Activated naive CD8-positive, alpha-beta T cell treated with anti-CD3 and anti-CD28 coated beads for 36 hours (primary cell): ENCODE results near the gene SIRT4. TPM values are rescaled to one million over a fixed set of nuclear protein-coding genes. Genes with fewer than 3 reads are reported as not detected.

Experiments used
- DNase-seq: peaks from one replicate; pipeline ENCODE4 v3.0.0; 2021
- H3K27ac Mint-ChIP-seq: one replicate; pipeline ENCODE4 v1.8.0; 2022; ENCODE audit warnings: mild to moderate bottlenecking, moderate library complexity, mixed read lengths
- H3K27me3 Mint-ChIP-seq: one replicate; pipeline ENCODE4 v1.8.0; 2022; ENCODE audit warnings: mild to moderate bottlenecking, mixed read lengths
- H3K36me3 Mint-ChIP-seq: one replicate; pipeline ENCODE4 v1.8.0; 2021; ENCODE audit warnings: mild to moderate bottlenecking, mixed read lengths
- H3K4me1 Mint-ChIP-seq: one replicate; pipeline ENCODE4 v1.8.0; 2021; ENCODE audit warnings: mixed read lengths
- H3K4me3 Mint-ChIP-seq: one replicate; pipeline ENCODE4 v1.8.0; 2022; ENCODE audit warnings: mild to moderate bottlenecking, moderate library complexity, mixed read lengths
- H3K9me3 Mint-ChIP-seq: one replicate; pipeline ENCODE4 v1.8.0; 2022; ENCODE audit warnings: mixed read lengths
- total RNA-seq, 2 experiments: library from RNA; stranded (reverse); gene quantifications; one replicate each; pipeline ENCODE4 v1.2.3, GENCODE V29; 2021

The SIRT4 gene
- total RNA-seq, 2 experiments from 2014 or later, result 1.9 to 2.1 TPM

DNA sequence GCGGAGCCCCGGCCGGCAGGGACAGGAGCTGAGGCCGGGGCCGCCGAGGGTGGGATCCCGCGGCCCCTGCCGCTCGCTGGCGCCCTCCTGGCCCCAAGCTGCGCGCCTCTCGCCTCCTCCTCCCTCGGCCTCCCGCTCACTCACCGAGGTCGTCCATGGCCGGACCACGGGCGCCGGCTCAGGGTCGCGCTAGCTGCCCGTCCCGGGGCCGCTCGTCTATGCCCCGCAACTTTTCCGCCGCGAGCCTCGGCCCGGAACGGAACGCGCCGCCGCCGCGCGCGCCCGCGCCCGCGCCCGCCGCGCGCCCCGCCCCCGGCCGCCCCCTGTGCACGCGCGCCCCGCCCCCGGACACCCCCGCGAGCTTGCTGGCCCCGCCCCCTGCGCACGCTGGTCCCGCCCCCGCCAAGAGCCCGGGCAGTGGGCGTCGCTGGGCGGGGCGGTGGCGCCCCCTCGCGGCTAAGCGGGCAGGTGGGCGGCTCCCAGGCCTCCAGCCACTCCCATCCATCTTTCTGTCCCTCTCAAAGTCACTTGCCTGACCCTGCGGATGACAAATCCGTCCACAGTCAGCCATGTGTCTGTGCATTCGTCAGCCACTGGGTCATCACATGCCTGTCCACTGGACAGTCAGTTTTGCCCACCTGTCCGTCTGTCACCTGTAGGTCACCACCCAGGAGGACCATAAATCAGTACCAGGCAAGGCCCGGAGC is 36.5 kb upstream of the SIRT4 start, which contains the start of gene PXN:
Gene PXN, minus strand, starts transcription at position 258 of the 707 bp plus-strand sequence. Its CDS starts 101 bp downstream, at position 157.
- Mint-ChIP-seq H3K27me3 (no peaks in the 10 kb centered on the region), H3K4me3 (peak within 1 kb of the TSS; percentile 83), H3K27ac (peak within 1 kb of the TSS; percentile 69), H3K9me3 (no peaks in the 10 kb centered on the region), H3K4me1 (peaks cover 43% of the 10 kb centered on the region), H3K36me3 (no peaks in the 10 kb centered on the region)
- DNase-seq, result peak; percentile 92

GRCh38 chr12:120266180-120266870 is 35.8 kb upstream of the SIRT4 start:
- H3K27me3 Mint-ChIP-seq, result no peaks in the 10 kb centered on the region
- H3K36me3 Mint-ChIP-seq, result no peaks in the 10 kb centered on the region
- H3K27ac Mint-ChIP-seq, result peak overlapping the region; percentile 45
- H3K4me3 Mint-ChIP-seq, result peak overlapping the region; percentile 83
- DNase-seq, result no peak
- peaks cover 39% of the 10 kb centered on the region for H3K4me1 Mint-ChIP-seq
- no peaks in the 10 kb centered on the region for H3K9me3 Mint-ChIP-seq

DNA sequence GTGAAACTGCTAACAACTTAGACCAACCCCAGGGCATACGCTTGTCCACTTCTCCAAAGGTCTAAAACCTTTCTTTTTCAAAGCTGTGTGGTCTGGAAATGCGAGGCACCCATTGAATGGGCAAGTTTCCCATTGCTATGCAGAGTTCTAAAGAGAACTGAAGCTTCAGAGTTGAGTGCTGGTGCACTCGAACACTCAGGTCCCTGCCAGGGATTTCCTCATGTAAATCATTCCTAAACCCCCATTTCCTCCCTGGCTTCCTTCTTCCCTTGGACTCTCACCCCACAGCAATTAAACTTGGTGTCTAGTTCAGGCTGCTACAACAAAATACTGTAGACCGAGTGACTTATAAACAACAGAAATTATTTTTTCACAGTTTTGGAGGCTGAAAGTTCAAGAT is 34.4 kb upstream of the SIRT4 start:
- H3K27me3 Mint-ChIP-seq, result no peaks in the 10 kb centered on the region
- H3K4me3 Mint-ChIP-seq, result no peak overlapping the region
- H3K9me3 Mint-ChIP-seq, result no peaks in the 10 kb centered on the region
- H3K36me3 Mint-ChIP-seq, result no peaks in the 10 kb centered on the region
- H3K27ac Mint-ChIP-seq, result no peak overlapping the region
- H3K4me1 Mint-ChIP-seq, result peaks cover 24% of the 10 kb centered on the region
- DNase-seq, result no peak

- Mint-ChIP-seq H3K4me1 (no peaks in the 10 kb centered on the region), H3K9me3 (no peaks in the 10 kb centered on the region), H3K27me3 (peaks cover 3% of the 10 kb centered on the region), H3K36me3 (no peaks in the 10 kb centered on the region), H3K4me3 (no peak overlapping the region), H3K27ac (no peak overlapping the region)
- no peak for DNase-seq
These were observed 25.4 kb upstream of the SIRT4 start for GRCh38 chr12:120276734-120277133.

- no peak for DNase-seq
- Mint-ChIP-seq H3K9me3 (no peaks in the 10 kb centered on the region), H3K27ac (no peak overlapping the region), H3K36me3 (no peaks in the 10 kb centered on the region), H3K4me3 (no peak overlapping the region), H3K4me1 (peaks cover 2% of the 10 kb centered on the region), H3K27me3 (peaks cover 3% of the 10 kb centered on the region)
These were observed 23.7 kb upstream of the SIRT4 start for GRCh38 chr12:120278137-120279069.

DNA sequence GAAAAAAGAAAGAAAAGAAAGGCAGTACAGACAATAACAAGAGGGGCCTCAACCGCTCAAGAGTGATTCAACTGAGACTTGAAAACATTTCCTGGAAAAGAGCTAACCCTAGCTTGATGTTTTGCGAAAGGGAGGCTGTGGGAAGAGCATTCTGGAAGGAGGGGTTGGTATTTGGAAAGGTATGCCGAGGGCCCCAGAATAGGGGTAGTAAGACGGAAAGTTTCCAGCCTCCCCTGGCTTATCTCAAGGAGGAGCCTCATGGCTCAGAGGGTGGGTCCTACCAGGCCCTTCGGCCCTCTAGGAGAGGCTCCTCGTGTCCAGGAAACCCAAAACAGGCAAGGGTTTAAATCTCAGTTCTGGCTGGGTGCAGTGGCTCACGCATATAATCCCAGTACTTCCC is 18.8 kb upstream of the SIRT4 start:
- Mint-ChIP-seq H3K4me1 (peaks cover 2% of the 10 kb centered on the region), H3K36me3 (no peaks in the 10 kb centered on the region), H3K27ac (no peak overlapping the region), H3K9me3 (no peaks in the 10 kb centered on the region), H3K4me3 (no peak overlapping the region), H3K27me3 (no peaks in the 10 kb centered on the region)
- no peak for DNase-seq

- Mint-ChIP-seq H3K27me3 (no peaks in the 10 kb centered on the region), H3K36me3 (no peaks in the 10 kb centered on the region), H3K27ac (no peak overlapping the region), H3K4me3 (no peak overlapping the region), H3K9me3 (no peaks in the 10 kb centered on the region), H3K4me1 (peaks cover 2% of the 10 kb centered on the region)
- no peak for DNase-seq
These were observed 17.7 kb upstream of the SIRT4 start for GRCh38 chr12:120284381-120284780.

DNA sequence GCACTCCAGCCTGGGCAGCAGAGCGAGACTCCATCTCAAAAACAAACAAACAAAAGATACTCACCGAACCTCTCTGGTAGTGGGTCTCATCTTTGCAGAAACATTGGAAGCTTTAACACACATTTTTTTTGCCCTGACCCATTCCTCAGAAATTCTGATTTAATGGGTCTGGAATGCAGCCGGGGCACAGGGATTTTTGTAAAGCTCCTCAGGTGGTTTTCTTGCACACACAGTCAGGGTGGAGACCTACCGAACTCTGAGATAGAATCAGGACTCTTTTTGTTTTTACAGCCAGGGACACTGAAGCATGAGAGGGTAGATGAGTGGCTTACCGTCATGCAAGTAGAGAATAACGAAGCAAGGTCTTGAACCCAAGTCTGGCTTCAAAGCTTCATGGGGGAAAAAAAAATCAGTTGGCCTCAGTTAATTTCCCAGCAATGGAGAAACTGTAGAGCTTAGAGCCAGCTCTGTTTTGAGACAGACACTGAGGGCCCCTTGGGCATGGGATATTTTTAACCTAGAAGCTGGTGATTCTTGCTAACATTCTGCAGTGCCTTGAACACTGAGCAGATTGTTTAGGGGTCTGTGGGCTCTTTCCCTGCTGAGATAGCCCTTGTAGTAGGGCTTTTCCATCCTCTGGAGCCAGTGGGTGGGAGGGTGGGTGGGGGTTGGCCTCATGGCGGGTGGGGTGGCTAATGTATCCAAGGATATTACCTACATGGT is 15.2 kb upstream of the SIRT4 start:
- no peak overlapping the region for H3K4me3 Mint-ChIP-seq
- no peak overlapping the region for H3K27ac Mint-ChIP-seq
- no peaks in the 10 kb centered on the region for H3K9me3 Mint-ChIP-seq
- H3K4me1 Mint-ChIP-seq, result peaks cover 8% of the 10 kb centered on the region
- DNase-seq, result no peak
- H3K27me3 Mint-ChIP-seq, result peaks cover 2% of the 10 kb centered on the region
- no peaks in the 10 kb centered on the region for H3K36me3 Mint-ChIP-seq

DNA sequence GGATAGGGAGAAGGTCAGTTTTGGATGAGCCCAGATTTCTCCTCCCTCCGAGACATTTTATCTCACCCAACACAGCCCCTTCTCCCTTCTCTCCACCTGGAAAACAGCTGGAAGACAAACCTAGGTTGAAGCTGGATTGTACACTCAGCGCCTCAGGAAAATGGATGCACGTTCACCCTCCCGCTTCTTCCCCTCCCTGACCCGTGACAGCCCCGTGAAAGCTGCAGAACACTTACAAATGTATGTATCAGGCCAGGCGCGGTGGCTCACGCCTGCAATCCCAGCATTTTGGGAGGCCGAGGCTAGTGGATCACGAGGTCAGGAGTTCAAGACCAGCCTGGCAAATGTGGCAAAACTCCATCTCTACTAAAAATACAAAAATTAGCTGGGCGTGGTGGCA is 14.6 kb upstream of the SIRT4 start:
- Mint-ChIP-seq H3K27ac (no peak overlapping the region), H3K4me1 (peaks cover 8% of the 10 kb centered on the region), H3K27me3 (peaks cover 2% of the 10 kb centered on the region), H3K9me3 (no peaks in the 10 kb centered on the region), H3K4me3 (no peak overlapping the region), H3K36me3 (no peaks in the 10 kb centered on the region)
- DNase-seq, result no peak

DNA sequence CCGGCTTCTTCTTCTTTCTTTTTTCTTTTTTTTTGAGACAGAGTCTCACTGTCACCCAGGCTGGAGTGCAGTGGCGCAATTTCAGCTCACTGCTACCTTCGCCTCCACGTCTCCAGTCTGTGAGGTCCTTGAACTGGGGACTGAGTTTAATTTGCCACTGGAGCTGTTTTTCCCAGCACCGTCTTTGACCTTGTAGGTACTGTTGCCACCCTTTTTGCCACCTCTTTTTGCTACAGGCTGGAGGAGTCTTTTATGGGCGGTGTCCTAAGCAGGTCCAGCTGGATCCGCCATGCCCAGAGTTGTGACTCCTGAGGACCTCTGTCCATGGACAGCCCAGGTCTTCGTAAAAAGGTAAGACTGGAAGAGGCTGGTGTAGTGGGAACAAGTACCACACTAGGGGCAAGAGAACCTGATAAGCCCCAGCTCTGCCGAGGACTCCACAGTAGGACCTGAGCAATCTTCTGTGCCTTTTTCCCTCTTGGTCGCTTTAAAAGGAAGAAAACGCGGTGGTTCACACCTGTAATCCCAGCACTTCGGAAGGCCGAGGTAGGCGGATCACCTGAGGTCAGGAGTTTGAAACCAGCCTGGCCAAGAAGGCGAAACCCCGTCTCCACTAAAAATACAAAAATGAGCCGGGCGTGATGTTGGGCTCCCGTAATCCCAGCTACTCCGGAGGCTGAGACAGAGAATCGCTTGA is 11.4 kb upstream of the SIRT4 start:
- H3K27ac Mint-ChIP-seq, result no peak overlapping the region
- H3K36me3 Mint-ChIP-seq, result no peaks in the 10 kb centered on the region
- H3K9me3 Mint-ChIP-seq, result no peaks in the 10 kb centered on the region
- peaks cover 2% of the 10 kb centered on the region for H3K27me3 Mint-ChIP-seq
- DNase-seq, result peak; percentile 47
- peak overlapping the region; percentile 44 for H3K4me3 Mint-ChIP-seq
- H3K4me1 Mint-ChIP-seq, result peaks cover 6% of the 10 kb centered on the region

GRCh38 chr12:120292411-120292660 is 9.8 kb upstream of the SIRT4 start:
- H3K27ac Mint-ChIP-seq, result no peak overlapping the region
- no peaks in the 10 kb centered on the region for H3K36me3 Mint-ChIP-seq
- no peak for DNase-seq
- peaks cover 2% of the 10 kb centered on the region for H3K27me3 Mint-ChIP-seq
- H3K9me3 Mint-ChIP-seq, result no peaks in the 10 kb centered on the region
- H3K4me1 Mint-ChIP-seq, result peaks cover 6% of the 10 kb centered on the region
- H3K4me3 Mint-ChIP-seq, result no peak overlapping the region

DNA sequence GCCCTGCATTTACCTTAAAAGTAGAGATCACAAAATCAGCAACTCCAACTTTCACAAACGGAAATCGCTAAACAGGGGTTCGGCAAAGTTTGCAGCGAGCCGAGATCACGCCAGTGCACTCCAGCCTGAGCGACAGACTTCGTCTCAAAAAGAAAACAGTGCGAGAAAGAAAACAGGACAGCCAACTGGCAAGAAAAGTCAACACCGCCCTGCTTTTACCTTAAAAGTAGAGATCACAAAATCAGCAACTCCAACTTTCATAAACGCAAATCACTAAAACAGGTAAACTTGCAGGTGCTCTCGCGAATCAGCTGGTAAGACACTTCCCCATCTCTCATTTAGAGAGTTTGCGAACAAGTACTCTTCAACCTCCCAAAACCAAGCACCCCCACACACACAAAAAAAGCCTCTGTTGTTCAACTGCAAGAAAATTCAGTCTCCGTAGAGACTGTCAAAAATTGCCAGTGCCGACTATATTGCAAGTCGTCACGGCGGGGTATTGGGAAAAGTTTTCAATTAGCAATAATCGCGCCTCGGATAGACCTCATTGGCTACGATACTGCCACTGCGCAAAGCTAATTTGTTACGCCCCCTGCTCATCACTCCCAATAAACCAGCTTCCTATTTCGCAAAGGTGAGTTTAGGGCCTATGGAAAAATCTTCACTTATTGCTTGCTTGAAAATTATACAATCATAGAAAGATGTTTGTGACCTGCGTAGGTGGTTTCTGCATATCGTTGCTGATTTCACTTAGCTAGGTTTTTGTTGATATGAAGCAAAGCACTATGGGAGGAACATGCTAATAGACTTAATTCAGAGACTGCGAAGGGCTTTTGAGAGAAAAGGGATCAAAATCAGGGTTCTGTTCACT is 9.2 kb upstream of the SIRT4 start, which contains the start of gene RNU4-1:
Gene RNU4-1, minus strand, starts transcription at position 577 of the 871 bp plus-strand sequence.
- peak; percentile 77 for DNase-seq
- Mint-ChIP-seq H3K36me3 (no peaks in the 10 kb centered on the region), H3K27me3 (peaks cover 2% of the 10 kb centered on the region), H3K4me1 (peaks cover 6% of the 10 kb centered on the region), H3K4me3 (no peak within 1 kb of the TSS), H3K27ac (no peak within 1 kb of the TSS), H3K9me3 (no peaks in the 10 kb centered on the region)

DNA sequence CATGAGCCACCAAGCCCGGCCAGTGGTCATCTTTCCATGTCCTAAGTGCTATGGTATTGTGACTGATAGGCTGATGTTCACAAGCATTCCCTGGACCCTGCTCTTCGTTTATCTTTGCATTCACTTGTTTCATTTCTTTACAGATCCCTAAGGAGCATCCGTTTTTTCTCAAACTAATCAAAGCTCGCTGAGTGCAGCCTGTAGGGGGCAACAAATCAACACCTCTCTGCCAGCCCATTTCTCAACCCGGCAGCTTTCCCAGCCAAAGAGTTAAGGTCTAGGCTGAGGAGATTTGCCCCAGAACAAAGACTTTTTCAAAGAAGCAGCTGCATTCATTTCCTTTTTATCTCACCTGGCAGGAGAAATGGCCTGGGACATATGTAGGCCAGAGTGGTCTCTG is 12.1 kb downstream of the SIRT4 start:
- H3K27ac Mint-ChIP-seq, result no peak overlapping the region
- peaks cover 6% of the 10 kb centered on the region for H3K4me1 Mint-ChIP-seq
- peaks cover 4% of the 10 kb centered on the region for H3K27me3 Mint-ChIP-seq
- H3K4me3 Mint-ChIP-seq, result no peak overlapping the region
- H3K9me3 Mint-ChIP-seq, result no peaks in the 10 kb centered on the region
- no peaks in the 10 kb centered on the region for H3K36me3 Mint-ChIP-seq
- no peak for DNase-seq
